GM20000 (cell line): ENCODE measurements around the gene CYBB.
A peak's percentile ranks its signal among the peaks of the same experiment; 100 is the strongest.

Experiments
- DNase-seq: peaks from one replicate; pipeline ENCODE4 v3.0.0; 2012; ENCODE audit warnings: low spot score
- CTCF ChIP-seq: IDR thresholded peaks from 2 replicates; pipeline ENCODE4 v1.5.1; 2012; ENCODE audit warnings: mild to moderate bottlenecking, control low read depth; ENCODE audit errors: extremely low read depth, missing control alignments

The CYBB gene

GRCh38 chrX:37753384-37753783 is 26.5 kb upstream of the CYBB start:
- DNase-seq: no peak
- no peak for TF ChIP-seq CTCF

GRCh38 chrX:37754516-37754915 is 25.3 kb upstream of the CYBB start:
- DNase-seq: no peak
- no peak for TF ChIP-seq CTCF

GRCh38 chrX:37755025-37755424 is 24.8 kb upstream of the CYBB start:
- TF ChIP-seq CTCF: no peak
- DNase-seq: peak; percentile 31

- no peak for DNase-seq
- no peak for TF ChIP-seq CTCF
These were observed 22.8 kb upstream of the CYBB start for GRCh38 chrX:37757082-37757481.

GRCh38 chrX:37759351-37759750 is 20.5 kb upstream of the CYBB start:
- TF ChIP-seq CTCF: no peak
- no peak for DNase-seq

DNA sequence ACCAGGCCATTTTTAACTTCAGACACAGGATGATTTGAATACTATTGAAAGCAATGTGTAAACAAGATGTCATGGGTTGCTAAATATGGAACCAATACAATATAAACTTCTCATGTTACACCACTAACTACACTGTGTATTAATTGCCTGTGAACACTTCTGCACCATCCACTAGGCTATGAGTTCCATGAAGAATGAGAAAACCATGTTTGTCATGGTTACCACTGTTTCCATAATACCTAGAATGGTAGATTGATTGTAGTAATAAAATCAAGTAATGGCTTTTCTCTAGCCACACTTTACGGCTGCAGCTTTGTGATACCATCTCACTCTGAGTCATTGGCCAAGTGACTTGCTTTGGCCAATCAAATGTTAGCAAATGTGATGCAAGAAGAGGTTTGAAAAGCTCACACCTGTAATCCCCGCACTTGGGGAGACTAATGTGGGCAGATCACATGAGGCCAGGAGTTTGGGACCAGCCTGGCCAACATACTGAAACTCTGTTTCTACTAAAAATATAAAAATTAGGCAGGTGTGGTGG is 19.9 kb upstream of the CYBB start:
- no peak for DNase-seq
- TF ChIP-seq CTCF: no peak

- no peak for TF ChIP-seq CTCF
- no peak for DNase-seq
These were observed 16.5 kb upstream of the CYBB start for GRCh38 chrX:37763400-37763799.
